ENCODE measurements around the gene GPR135. TPM values are rescaled to one million over a fixed set of nuclear protein-coding genes. Genes with fewer than 3 reads are reported as not detected.
A peak's percentile ranks its signal among the peaks of the same experiment; 100 is the strongest.

Gene GPR135
- total and polyA plus RNA-seq, 2 of the 13 experiments (the other 11 are each of a cell fraction or from before 2014, with no cell fraction given): 0.46 to 1.3 TPM

DNA sequence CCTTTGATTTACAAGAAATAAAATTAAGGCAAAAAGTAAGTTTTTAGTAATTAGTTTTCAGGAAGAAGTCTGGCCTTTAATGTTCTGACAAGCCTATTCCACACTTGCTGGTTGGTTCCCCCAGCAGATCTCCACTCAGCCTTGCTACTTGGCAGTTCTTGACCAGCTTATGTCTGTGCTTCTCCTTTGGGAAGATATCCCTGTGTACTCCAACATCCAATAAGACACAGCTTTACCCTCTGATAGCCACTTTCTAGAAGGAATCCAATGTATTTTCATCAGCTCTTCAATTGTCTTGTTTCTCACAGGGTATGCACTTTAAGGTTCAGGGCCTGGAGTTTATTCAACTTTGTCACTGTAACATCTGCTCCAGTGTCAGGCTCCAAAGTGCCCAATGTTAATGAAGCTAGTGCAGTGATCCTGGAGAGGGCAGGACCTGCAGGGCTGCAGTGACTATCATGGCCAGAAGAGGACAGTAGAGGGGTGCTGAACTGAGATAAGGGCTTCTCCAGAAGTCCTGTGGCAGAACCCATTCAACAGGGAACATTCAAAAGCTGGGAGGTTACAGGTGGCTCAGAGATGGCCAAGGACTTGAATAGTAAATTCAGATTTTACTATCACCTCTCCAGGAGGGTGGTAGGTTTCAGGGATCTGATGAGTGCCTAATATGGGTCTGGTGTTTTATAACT is 42.0 kb upstream of the GPR135 start (continued):
- TF ChIP-seq, protein P1, sequence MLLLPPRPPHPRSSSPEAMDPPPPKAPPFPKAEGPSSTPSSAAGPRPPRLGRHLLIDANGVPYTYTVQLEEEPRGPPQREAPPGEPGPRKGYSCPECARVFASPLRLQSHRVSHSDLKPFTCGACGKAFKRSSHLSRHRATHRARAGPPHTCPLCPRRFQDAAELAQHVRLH (CRISPR knock-in tag; IDR thresholded peaks at IDR 0.05; ENCODE audit: borderline replicate concordance, low read depth): no peak
- TF ChIP-seq, protein P2, sequence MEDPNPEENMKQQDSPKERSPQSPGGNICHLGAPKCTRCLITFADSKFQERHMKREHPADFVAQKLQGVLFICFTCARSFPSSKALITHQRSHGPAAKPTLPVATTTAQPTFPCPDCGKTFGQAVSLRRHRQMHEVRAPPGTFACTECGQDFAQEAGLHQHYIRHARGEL (CRISPR knock-in tag; IDR thresholded peaks at IDR 0.05): no peak
- TF ChIP-seq MEIS1 (CRISPR knock-in tag; IDR thresholded peaks at IDR 0.05; ENCODE audit: borderline replicate concordance) (no peak), ZNF790 (CRISPR knock-in tag; IDR thresholded peaks at IDR 0.05; ENCODE audit: borderline replicate concordance) (no peak), TOE1 (CRISPR knock-in tag; IDR thresholded peaks at IDR 0.05) (no peak), TRIM24 (CRISPR knock-in tag; IDR thresholded peaks at IDR 0.05) (no peak), XRCC5 (optimal IDR thresholded peaks at IDR 0.05; ENCODE audit: low read length) (peak; percentile 73), RAD21 (CRISPR knock-in tag; IDR thresholded peaks at IDR 0.05) (peak; percentile 66), RXRB (CRISPR knock-in tag; IDR thresholded peaks at IDR 0.05; ENCODE audit: borderline replicate concordance) (0 out of 2 replicates have a peak, but pooled peaks have one; percentile 13), POGZ (CRISPR knock-in tag; IDR thresholded peaks at IDR 0.05) (0 out of 2 replicates have a peak, but pooled peaks have one; percentile 19), ZNF501 (CRISPR knock-in tag; IDR thresholded peaks at IDR 0.05) (0 out of 2 replicates have a peak, but pooled peaks have one; percentile 21), ZNF331 (CRISPR knock-in tag; IDR thresholded peaks at IDR 0.05) (0 out of 2 replicates have a peak, but pooled peaks have one; percentile 18)
- TF ChIP-seq, protein P3, sequence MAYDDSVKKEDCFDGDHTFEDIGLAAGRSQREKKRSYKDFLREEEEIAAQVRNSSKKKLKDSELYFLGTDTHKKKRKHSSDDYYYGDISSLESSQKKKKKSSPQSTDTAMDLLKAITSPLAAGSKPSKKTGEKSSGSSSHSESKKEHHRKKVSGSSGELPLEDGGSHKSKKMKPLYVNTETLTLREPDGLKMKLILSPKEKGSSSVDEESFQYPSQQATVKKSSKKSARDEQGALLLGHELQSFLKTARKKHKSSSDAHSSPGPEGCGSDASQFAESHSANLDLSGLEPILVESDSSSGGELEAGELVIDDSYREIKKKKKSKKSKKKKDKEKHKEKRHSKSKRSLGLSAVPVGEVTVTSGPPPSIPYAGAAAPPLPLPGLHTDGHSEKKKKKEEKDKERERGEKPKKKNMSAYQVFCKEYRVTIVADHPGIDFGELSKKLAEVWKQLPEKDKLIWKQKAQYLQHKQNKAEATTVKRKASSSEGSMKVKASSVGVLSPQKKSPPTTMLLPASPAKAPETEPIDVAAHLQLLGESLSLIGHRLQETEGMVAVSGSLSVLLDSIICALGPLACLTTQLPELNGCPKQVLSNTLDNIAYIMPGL (CRISPR knock-in tag; IDR thresholded peaks at IDR 0.05; ENCODE audit: borderline replicate concordance in 1 of 2, low read depth in 1 of 2): peak in 1 of 2 experiments; percentile 35; a peak in 1 of 4 replicates
- TF ChIP-seq, protein P4, sequence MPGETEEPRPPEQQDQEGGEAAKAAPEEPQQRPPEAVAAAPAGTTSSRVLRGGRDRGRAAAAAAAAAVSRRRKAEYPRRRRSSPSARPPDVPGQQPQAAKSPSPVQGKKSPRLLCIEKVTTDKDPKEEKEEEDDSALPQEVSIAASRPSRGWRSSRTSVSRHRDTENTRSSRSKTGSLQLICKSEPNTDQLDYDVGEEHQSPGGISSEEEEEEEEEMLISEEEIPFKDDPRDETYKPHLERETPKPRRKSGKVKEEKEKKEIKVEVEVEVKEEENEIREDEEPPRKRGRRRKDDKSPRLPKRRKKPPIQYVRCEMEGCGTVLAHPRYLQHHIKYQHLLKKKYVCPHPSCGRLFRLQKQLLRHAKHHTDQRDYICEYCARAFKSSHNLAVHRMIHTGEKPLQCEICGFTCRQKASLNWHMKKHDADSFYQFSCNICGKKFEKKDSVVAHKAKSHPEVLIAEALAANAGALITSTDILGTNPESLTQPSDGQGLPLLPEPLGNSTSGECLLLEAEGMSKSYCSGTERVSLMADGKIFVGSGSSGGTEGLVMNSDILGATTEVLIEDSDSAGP (CRISPR knock-in tag; IDR thresholded peaks at IDR 0.05; ENCODE audit: borderline replicate concordance): no peak
- TF ChIP-seq, protein P5, sequence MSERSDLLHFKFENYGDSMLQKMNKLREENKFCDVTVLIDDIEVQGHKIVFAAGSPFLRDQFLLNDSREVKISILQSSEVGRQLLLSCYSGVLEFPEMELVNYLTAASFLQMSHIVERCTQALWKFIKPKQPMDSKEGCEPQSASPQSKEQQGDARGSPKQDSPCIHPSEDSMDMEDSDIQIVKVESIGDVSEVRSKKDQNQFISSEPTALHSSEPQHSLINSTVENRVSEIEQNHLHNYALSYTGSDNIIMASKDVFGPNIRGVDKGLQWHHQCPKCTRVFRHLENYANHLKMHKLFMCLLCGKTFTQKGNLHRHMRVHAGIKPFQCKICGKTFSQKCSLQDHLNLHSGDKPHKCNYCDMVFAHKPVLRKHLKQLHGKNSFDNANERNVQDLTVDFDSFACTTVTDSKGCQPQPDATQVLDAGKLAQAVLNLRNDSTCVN (CRISPR knock-in tag; IDR thresholded peaks at IDR 0.05; ENCODE audit: borderline replicate concordance): peak; percentile 74; the same call in 1 of the 2 replicates
- TF ChIP-seq, protein P6, sequence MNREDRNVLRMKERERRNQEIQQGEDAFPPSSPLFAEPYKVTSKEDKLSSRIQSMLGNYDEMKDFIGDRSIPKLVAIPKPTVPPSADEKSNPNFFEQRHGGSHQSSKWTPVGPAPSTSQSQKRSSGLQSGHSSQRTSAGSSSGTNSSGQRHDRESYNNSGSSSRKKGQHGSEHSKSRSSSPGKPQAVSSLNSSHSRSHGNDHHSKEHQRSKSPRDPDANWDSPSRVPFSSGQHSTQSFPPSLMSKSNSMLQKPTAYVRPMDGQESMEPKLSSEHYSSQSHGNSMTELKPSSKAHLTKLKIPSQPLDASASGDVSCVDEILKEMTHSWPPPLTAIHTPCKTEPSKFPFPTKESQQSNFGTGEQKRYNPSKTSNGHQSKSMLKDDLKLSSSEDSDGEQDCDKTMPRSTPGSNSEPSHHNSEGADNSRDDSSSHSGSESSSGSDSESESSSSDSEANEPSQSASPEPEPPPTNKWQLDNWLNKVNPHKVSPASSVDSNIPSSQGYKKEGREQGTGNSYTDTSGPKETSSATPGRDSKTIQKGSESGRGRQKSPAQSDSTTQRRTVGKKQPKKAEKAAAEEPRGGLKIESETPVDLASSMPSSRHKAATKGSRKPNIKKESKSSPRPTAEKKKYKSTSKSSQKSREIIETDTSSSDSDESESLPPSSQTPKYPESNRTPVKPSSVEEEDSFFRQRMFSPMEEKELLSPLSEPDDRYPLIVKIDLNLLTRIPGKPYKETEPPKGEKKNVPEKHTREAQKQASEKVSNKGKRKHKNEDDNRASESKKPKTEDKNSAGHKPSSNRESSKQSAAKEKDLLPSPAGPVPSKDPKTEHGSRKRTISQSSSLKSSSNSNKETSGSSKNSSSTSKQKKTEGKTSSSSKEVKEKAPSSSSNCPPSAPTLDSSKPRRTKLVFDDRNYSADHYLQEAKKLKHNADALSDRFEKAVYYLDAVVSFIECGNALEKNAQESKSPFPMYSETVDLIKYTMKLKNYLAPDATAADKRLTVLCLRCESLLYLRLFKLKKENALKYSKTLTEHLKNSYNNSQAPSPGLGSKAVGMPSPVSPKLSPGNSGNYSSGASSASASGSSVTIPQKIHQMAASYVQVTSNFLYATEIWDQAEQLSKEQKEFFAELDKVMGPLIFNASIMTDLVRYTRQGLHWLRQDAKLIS (CRISPR knock-in tag; IDR thresholded peaks at IDR 0.05): no peak

Measured in HepG2 (cell line).